ENCODE results near the gene KIDINS220. TPM values are rescaled to one million over a fixed set of nuclear protein-coding genes. Genes with fewer than 3 reads are reported as not detected.

KIDINS220 gene
- total and polyA plus RNA-seq, 9 of the 15 experiments (the other 6 are each of a cell fraction or from before 2014, with no cell fraction given), result 15.2 to 48.0 (median 34.4) TPM

DNA sequence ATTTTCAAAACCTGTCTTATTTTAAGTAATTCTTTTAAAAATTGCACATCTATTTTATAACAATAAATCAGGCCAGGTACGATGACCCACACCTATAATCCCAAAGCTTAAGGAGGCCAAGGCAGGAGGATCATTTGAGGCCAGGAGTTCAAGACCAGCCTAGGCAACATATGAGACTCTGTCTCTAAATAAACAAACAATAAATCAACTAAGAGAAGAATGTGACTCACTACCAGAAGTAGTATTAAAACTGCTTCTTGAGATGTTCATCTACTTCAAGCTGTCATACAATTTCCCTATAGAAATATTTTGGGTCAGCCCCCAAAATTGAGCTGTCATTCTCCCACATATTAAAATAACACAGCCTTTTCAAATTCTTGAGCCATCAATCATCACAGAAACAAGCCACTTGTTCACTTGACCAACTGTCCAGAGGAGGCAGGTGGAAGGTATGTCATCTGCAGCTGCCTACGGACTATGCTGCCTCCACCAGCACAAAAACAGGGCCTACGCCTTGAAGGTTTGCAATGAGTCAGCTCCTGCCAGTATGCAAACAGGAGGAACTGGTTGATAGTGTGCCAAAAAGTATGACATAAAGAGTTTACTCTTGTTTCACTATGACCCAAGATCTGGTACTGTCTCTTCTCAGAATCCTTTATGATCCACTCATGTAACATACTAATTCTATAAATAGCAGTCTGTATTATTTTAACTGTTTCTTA lies 33.6 kb downstream of the KIDINS220 start (continued):
- TF ChIP-seq MED1 (CRISPR knock-in tag; IDR thresholded peaks at IDR 0.05; ENCODE audit: borderline replicate concordance) (no peak), SNIP1 (IDR thresholded peaks at IDR 0.05; ENCODE audit: low read depth) (no peak), MAFG (tag; conservative IDR thresholded peaks at IDR 0.05) (peak; percentile 77), ZNF324 (CRISPR knock-in tag; IDR thresholded peaks at IDR 0.05) (no peak), NFE2L1 (tag; IDR thresholded peaks at IDR 0.05; ENCODE audit: borderline replicate concordance, low read depth) (no peak), ZNF586 (CRISPR knock-in tag; conservative IDR thresholded peaks at IDR 0.05) (no peak), ZNF212 (CRISPR knock-in tag; IDR thresholded peaks at IDR 0.05) (no peak), ZNF75A (CRISPR knock-in tag; IDR thresholded peaks at IDR 0.05) (no peak), NR2C2 (CRISPR knock-in tag; IDR thresholded peaks at IDR 0.05) (no peak), NR2C2 (tag; IDR thresholded peaks at IDR 0.05) (no peak; the same call in 1 of the 2 replicates), CHD2 (IDR thresholded peaks at IDR 0.05; ENCODE audit: low read depth, low read length) (no peak), ATF7 (IDR thresholded peaks at IDR 0.05) (peak; percentile 82)
- TF ChIP-seq, protein P1, sequence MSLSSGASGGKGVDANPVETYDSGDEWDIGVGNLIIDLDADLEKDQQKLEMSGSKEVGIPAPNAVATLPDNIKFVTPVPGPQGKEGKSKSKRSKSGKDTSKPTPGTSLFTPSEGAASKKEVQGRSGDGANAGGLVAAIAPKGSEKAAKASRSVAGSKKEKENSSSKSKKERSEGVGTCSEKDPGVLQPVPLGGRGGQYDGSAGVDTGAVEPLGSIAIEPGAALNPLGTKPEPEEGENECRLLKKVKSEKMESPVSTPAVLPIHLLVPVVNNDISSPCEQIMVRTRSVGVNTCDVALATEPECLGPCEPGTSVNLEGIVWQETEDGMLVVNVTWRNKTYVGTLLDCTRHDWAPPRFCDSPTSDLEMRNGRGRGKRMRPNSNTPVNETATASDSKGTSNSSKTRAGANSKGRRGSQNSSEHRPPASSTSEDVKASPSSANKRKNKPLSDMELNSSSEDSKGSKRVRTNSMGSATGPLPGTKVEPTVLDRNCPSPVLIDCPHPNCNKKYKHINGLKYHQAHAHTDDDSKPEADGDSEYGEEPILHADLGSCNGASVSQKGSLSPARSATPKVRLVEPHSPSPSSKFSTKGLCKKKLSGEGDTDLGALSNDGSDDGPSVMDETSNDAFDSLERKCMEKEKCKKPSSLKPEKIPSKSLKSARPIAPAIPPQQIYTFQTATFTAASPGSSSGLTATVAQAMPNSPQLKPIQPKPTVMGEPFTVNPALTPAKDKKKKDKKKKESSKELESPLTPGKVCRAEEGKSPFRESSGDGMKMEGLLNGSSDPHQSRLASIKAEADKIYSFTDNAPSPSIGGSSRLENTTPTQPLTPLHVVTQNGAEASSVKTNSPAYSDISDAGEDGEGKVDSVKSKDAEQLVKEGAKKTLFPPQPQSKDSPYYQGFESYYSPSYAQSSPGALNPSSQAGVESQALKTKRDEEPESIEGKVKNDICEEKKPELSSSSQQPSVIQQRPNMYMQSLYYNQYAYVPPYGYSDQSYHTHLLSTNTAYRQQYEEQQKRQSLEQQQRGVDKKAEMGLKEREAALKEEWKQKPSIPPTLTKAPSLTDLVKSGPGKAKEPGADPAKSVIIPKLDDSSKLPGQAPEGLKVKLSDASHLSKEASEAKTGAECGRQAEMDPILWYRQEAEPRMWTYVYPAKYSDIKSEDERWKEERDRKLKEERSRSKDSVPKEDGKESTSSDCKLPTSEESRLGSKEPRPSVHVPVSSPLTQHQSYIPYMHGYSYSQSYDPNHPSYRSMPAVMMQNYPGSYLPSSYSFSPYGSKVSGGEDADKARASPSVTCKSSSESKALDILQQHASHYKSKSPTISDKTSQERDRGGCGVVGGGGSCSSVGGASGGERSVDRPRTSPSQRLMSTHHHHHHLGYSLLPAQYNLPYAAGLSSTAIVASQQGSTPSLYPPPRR (CRISPR knock-in tag; IDR thresholded peaks at IDR 0.05; ENCODE audit: borderline replicate concordance), result no peak
- TF ChIP-seq, protein P2, sequence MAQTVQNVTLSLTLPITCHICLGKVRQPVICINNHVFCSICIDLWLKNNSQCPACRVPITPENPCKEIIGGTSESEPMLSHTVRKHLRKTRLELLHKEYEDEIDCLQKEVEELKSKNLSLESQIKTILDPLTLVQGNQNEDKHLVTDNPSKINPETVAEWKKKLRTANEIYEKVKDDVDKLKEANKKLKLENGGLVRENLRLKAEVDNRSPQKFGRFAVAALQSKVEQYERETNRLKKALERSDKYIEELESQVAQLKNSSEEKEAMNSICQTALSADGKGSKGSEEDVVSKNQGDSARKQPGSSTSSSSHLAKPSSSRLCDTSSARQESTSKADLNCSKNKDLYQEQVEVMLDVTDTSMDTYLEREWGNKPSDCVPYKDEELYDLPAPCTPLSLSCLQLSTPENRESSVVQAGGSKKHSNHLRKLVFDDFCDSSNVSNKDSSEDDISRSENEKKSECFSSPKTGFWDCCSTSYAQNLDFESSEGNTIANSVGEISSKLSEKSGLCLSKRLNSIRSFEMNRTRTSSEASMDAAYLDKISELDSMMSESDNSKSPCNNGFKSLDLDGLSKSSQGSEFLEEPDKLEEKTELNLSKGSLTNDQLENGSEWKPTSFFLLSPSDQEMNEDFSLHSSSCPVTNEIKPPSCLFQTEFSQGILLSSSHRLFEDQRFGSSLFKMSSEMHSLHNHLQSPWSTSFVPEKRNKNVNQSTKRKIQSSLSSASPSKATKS (CRISPR knock-in tag; IDR thresholded peaks at IDR 0.05), result no peak
- TF ChIP-seq, protein P3, sequence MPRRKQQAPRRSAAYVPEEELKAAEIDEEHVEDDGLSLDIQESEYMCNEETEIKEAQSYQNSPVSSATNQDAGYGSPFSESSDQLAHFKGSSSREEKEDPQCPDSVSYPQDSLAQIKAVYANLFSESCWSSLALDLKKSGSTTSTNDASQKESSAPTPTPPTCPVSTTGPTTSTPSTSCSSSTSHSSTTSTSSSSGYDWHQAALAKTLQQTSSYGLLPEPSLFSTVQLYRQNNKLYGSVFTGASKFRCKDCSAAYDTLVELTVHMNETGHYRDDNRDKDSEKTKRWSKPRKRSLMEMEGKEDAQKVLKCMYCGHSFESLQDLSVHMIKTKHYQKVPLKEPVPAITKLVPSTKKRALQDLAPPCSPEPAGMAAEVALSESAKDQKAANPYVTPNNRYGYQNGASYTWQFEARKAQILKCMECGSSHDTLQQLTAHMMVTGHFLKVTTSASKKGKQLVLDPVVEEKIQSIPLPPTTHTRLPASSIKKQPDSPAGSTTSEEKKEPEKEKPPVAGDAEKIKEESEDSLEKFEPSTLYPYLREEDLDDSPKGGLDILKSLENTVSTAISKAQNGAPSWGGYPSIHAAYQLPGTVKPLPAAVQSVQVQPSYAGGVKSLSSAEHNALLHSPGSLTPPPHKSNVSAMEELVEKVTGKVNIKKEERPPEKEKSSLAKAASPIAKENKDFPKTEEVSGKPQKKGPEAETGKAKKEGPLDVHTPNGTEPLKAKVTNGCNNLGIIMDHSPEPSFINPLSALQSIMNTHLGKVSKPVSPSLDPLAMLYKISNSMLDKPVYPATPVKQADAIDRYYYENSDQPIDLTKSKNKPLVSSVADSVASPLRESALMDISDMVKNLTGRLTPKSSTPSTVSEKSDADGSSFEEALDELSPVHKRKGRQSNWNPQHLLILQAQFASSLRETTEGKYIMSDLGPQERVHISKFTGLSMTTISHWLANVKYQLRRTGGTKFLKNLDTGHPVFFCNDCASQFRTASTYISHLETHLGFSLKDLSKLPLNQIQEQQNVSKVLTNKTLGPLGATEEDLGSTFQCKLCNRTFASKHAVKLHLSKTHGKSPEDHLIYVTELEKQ (CRISPR knock-in tag; IDR thresholded peaks at IDR 0.05), result no peak
- TF ChIP-seq, protein P4, sequence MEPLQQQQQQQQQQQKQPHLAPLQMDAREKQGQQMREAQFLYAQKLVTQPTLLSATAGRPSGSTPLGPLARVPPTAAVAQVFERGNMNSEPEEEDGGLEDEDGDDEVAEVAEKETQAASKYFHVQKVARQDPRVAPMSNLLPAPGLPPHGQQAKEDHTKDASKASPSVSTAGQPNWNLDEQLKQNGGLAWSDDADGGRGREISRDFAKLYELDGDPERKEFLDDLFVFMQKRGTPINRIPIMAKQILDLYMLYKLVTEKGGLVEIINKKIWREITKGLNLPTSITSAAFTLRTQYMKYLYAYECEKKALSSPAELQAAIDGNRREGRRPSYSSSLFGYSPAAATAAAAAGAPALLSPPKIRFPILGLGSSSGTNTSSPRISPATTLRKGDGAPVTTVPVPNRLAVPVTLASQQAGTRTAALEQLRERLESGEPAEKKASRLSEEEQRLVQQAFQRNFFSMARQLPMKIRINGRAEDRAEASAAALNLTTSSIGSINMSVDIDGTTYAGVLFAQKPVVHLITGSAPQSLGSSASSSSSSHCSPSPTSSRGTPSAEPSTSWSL (CRISPR knock-in tag; IDR thresholded peaks at IDR 0.05; ENCODE audit: borderline replicate concordance), result no peak

All from K562 (cell line).